Measurements from ENCODE around the gene PPP2R2C.

DNA sequence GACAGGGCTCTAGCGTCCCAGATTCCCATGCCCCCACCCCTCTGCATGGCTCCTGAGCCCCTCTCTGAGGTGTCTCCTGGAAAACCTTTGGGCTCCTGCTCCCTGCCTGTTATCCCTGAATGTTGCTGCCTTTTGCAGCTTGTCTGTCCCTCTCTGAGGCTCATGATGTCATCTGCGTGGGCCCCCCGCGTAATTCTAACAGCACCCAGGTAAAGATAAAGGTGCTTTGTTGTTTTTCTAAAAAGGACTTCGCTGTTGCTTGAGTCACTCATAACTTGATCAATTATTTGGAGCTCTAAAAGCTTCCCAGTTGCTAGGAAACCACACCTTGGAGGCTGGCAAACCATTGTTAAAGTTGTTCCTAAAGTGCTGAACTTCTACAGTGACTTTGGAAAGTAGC is 166.1 kb downstream of the PPP2R2C start:
- TF ChIP-seq, protein P1, sequence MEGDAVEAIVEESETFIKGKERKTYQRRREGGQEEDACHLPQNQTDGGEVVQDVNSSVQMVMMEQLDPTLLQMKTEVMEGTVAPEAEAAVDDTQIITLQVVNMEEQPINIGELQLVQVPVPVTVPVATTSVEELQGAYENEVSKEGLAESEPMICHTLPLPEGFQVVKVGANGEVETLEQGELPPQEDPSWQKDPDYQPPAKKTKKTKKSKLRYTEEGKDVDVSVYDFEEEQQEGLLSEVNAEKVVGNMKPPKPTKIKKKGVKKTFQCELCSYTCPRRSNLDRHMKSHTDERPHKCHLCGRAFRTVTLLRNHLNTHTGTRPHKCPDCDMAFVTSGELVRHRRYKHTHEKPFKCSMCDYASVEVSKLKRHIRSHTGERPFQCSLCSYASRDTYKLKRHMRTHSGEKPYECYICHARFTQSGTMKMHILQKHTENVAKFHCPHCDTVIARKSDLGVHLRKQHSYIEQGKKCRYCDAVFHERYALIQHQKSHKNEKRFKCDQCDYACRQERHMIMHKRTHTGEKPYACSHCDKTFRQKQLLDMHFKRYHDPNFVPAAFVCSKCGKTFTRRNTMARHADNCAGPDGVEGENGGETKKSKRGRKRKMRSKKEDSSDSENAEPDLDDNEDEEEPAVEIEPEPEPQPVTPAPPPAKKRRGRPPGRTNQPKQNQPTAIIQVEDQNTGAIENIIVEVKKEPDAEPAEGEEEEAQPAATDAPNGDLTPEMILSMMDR (IDR thresholded peaks at IDR 0.05), result no peak
- no peak for TF ChIP-seq POLR2A (IDR thresholded peaks at IDR 0.05)

Data from heart left ventricle (tissue), 13 donors.